ENCODE measurements around the gene PTPA.

- TF ChIP-seq CTCF (IDR thresholded peaks at IDR 0.05; ENCODE audit: extremely low read depth in 1 of 2, insufficient read depth in 1 of 2, low read depth in 1 of 2, low read length in 2 of 2) (no peak), POLR2AphosphoS5 (IDR thresholded peaks at IDR 0.05; ENCODE audit: insufficient read depth, low read depth, low read length) (no peak), MYC (IDR thresholded peaks at IDR 0.05; ENCODE audit: low read depth, low read length) (no peak), POLR2A (IDR thresholded peaks at IDR 0.05; ENCODE audit: low read depth, low read length) (no peak), EZH2 (IDR thresholded peaks at IDR 0.05; ENCODE audit: borderline replicate concordance, low read depth, low read length, severe bottlenecking) (no peak), MAX (IDR thresholded peaks at IDR 0.05; ENCODE audit: insufficient read depth, insufficient read length) (no peak)
These were observed 39.0 kb upstream of the PTPA start for GRCh38 chr9:129072171-129072570.

Measured in endothelial cell of umbilical vein (primary cell).